ENCODE data around the gene PRADC1.

PRADC1 gene

GRCh38 chr2:73254343-73255006 is 21.4 kb upstream of the PRADC1 start:
- H3K4me3 ChIP-seq (ENCODE audit: low read length) = no peak overlapping the region
- TF ChIP-seq CTCF (conservative IDR thresholded peaks at IDR 0.05; ENCODE audit: low read depth, low read length) = no peak
- DNase-seq (ENCODE audit: low read depth) = no peak

- no peak for DNase-seq (ENCODE audit: low read depth)
- no peak for TF ChIP-seq CTCF (conservative IDR thresholded peaks at IDR 0.05; ENCODE audit: low read depth, low read length)
- no peak overlapping the region for H3K4me3 ChIP-seq (ENCODE audit: low read length)
Measured at GRCh38 chr2:73253901-73254300, 20.9 kb upstream of the PRADC1 start.

GRCh38 chr2:73253400-73253799 is 20.4 kb upstream of the PRADC1 start:
- TF ChIP-seq CTCF (conservative IDR thresholded peaks at IDR 0.05; ENCODE audit: low read depth, low read length) = no peak
- no peak for DNase-seq (ENCODE audit: low read depth)

GRCh38 chr2:73252238-73253027 is 19.4 kb upstream of the PRADC1 start:
- TF ChIP-seq CTCF (conservative IDR thresholded peaks at IDR 0.05; ENCODE audit: low read depth, low read length) = no peak
- H3K4me3 ChIP-seq (ENCODE audit: low read length) = no peak overlapping the region
- no peak for DNase-seq (ENCODE audit: low read depth)

More at GRCh38 chr2:73253400-73253799, 20.4 kb upstream of the PRADC1 start:
- H3K4me3 ChIP-seq (ENCODE audit: low read length) = no peak overlapping the region

GRCh38 chr2:73250872-73251846 is 18.1 kb upstream of the PRADC1 start:
- no peak for TF ChIP-seq CTCF (conservative IDR thresholded peaks at IDR 0.05; ENCODE audit: low read depth, low read length)

GRCh38 chr2:73249636-73250035 is 16.6 kb upstream of the PRADC1 start:
- no peak overlapping the region for H3K4me3 ChIP-seq (ENCODE audit: low read length)
- DNase-seq (ENCODE audit: low read depth) = no peak
- no peak for TF ChIP-seq CTCF (conservative IDR thresholded peaks at IDR 0.05; ENCODE audit: low read depth, low read length)

More at GRCh38 chr2:73250872-73251846, 18.1 kb upstream of the PRADC1 start:
- DNase-seq (ENCODE audit: low read depth) = no peak
- no peak overlapping the region for H3K4me3 ChIP-seq (ENCODE audit: low read length)

All from retinal pigment epithelial cell (primary cell).